Spleen (tissue), 7 donors: ENCODE data around the gene PCBP3.

Source experiments
- POLR2A ChIP-seq, 3 donors: fragments of 450-650 bp; IDR thresholded peaks; one replicate each; pipeline ENCODE4 v1.5.1; 2017; ENCODE audit warnings: antibody characterized with exemption in 3 of 3, mild to moderate bottlenecking in 1 of 3
- POLR2AphosphoS5 ChIP-seq, 3 donors: sonication (generic); formaldehyde crosslinking; IDR thresholded peaks; one replicate each; pipeline ENCODE4 v1.5.1; 2017; ENCODE audit warnings: antibody characterized with exemption in 3 of 3
- TF ChIP-seq, protein P1 (sequence below), 11 experiments: fragments of 200-600 bp in 7 of 11; fragments of 450-650 bp in 4 of 11; sonication (generic) in 4 of 11; IDR thresholded peaks in 8 of 11; conservative IDR thresholded peaks in 3 of 11; 1 replicate in 7 of 11; 2 replicates in 4 of 11; pipeline versions ENCODE4 v1.4.0 to v1.8.0; 2016 to 2021; ENCODE audit warnings: antibody characterized with exemption in 11 of 11, inconsistent platforms in 4 of 11, mild to moderate bottlenecking in 1 of 11
- donor health status: DM: no; HTN: no; CAD: no; lungs with moderate emphysema.
- donor health status: DM: no; HTN: no; CAD: no.
- donor health status: DM: no; HTN: no; CAD: no.

GRCh38 chr21:45806042-45806441, 162.5 kb downstream of the PCBP3 start:
- TF ChIP-seq, protein P1, sequence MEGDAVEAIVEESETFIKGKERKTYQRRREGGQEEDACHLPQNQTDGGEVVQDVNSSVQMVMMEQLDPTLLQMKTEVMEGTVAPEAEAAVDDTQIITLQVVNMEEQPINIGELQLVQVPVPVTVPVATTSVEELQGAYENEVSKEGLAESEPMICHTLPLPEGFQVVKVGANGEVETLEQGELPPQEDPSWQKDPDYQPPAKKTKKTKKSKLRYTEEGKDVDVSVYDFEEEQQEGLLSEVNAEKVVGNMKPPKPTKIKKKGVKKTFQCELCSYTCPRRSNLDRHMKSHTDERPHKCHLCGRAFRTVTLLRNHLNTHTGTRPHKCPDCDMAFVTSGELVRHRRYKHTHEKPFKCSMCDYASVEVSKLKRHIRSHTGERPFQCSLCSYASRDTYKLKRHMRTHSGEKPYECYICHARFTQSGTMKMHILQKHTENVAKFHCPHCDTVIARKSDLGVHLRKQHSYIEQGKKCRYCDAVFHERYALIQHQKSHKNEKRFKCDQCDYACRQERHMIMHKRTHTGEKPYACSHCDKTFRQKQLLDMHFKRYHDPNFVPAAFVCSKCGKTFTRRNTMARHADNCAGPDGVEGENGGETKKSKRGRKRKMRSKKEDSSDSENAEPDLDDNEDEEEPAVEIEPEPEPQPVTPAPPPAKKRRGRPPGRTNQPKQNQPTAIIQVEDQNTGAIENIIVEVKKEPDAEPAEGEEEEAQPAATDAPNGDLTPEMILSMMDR (IDR thresholded peaks at IDR 0.05 in 8 of 11, conservative IDR thresholded peaks at IDR 0.05 in 3 of 11): no peak
- no peak for TF ChIP-seq POLR2A (IDR thresholded peaks at IDR 0.05)
- no peak for TF ChIP-seq POLR2AphosphoS5 (IDR thresholded peaks at IDR 0.05)
